AG10803 (cell line): Measurements from ENCODE around the gene CFAP161.

ENCODE experiments used
- DNase-seq: peaks from one replicate; pipeline ENCODE4 v3.0.0; 2010; ENCODE audit warnings: low read depth
- H3K4me3 ChIP-seq: 2 replicates; pipeline ENCODE4 v1.5.1; 2011; ENCODE audit warnings: mild to moderate bottlenecking, low read length, control low read depth
- TF ChIP-seq, protein P1 (sequence below): conservative IDR thresholded peaks from 2 replicates; pipeline ENCODE4 v1.5.1; 2011; ENCODE audit warnings: mild to moderate bottlenecking, low read length, control low read depth, inconsistent platforms

The CFAP161 gene

DNA sequence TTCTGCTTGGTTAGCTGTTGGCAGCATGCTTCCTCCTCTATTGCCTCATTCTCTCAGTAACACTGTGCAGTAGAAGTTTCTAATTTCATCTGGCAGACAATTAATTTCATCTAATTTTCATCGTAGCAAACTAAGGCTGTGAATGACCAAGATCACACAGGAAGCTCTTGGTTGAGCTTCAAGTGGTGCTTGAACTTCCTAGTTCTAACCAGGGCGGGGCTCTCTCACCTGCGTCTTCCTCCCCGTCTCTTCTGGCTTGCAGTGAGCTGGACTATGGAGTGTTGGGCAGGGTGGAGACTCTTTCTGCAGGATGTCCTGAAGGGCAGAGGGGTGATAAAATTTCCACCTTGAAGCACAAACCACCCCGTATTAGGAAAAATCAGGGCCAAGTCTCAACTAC, 60.7 kb downstream of the CFAP161 start:
- TF ChIP-seq, protein P1, sequence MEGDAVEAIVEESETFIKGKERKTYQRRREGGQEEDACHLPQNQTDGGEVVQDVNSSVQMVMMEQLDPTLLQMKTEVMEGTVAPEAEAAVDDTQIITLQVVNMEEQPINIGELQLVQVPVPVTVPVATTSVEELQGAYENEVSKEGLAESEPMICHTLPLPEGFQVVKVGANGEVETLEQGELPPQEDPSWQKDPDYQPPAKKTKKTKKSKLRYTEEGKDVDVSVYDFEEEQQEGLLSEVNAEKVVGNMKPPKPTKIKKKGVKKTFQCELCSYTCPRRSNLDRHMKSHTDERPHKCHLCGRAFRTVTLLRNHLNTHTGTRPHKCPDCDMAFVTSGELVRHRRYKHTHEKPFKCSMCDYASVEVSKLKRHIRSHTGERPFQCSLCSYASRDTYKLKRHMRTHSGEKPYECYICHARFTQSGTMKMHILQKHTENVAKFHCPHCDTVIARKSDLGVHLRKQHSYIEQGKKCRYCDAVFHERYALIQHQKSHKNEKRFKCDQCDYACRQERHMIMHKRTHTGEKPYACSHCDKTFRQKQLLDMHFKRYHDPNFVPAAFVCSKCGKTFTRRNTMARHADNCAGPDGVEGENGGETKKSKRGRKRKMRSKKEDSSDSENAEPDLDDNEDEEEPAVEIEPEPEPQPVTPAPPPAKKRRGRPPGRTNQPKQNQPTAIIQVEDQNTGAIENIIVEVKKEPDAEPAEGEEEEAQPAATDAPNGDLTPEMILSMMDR, result no peak
- H3K4me3 ChIP-seq, result no peak overlapping the region
- DNase-seq, result no peak

DNA sequence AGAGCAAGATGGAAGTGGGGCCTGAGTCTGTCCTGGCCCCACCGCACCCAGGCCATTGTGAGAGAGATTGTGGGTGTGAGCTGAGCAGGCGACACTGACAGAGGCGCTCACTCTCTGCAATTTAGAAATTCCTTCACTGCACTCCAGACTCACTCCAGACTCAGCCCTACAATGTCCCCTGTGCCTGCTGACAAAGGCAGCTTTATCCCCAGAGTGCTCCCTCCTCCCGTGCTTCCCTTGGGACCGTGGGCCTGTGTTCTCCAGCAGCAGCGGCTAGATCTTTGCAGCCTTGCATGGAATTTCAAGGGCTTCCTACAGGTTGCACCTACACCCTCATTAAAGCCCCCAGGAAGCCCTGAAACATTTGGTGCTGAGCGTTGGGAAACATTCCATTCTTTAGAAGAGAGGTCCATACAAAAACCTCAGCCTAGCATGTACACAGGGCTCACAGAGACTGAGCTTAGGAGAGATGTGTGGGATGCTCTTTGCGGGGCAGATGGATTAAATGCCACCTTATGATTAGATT, 61.3 kb downstream of the CFAP161 start:
- TF ChIP-seq, protein P1, result no peak
- no peak overlapping the region for H3K4me3 ChIP-seq
- no peak for DNase-seq

DNA sequence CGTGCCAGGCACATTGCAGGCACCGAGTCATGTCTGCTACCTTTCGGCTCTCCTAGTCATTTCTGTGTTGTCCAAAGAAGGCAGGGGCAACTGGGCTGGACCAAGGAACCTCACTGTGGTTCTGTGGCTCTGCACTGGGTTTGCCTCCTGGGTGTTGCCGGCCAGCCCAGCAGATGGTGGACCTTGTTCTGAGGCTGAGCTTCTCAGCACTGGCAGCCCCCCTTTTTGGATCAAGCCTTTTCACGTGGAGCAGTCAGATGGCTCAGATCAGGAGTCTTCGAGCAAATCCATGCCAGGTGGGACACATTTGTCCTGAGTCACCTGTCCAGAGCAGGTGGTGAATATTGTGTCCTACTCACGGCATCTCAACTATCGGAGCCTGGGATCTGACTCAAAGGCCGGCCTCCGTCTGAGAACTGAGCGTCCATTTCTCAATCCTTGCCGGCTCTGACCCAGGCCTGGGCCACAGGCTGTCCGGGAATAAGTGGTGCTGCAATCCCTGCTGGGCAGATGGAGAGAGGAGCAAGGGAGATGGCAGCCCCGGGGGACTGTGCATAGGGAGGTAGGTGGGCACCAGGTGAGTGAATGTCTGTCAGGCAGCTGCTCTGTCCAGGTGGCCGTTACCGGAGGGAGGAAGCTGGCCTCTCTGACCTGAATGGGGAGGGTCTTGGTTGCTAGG, 62.6 kb downstream of the CFAP161 start, which contains the start of gene IL16:
TSS of gene IL16 (plus strand) at position 304 of the 679 bp plus-strand sequence. CDS start 28,521 bp downstream, outside the sequence.
- no peak for DNase-seq
- H3K4me3 ChIP-seq, result no peak within 1 kb of the TSS
- TF ChIP-seq, protein P1, result no peak

DNA sequence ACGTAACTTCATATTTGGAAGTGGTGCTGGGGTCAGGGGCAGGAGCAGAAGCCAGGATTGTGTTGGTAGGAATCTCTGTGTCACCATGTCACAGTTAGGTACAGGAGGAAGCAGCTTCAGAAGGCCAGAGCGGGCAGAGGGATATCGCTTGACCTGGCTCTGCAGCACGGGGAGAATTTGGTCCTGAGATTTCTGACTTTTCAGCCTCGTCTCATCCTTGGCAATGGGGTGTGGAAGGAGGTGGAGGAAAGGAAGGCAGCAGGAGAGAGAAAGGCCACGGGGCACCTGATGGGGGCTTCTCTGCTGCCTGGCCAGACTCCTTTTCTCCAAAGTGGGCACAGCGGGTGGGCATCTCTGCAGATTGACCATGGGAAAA, 63.2 kb downstream of the CFAP161 start:
- no peak overlapping the region for H3K4me3 ChIP-seq
- TF ChIP-seq, protein P1, result no peak
- DNase-seq, result no peak

DNA sequence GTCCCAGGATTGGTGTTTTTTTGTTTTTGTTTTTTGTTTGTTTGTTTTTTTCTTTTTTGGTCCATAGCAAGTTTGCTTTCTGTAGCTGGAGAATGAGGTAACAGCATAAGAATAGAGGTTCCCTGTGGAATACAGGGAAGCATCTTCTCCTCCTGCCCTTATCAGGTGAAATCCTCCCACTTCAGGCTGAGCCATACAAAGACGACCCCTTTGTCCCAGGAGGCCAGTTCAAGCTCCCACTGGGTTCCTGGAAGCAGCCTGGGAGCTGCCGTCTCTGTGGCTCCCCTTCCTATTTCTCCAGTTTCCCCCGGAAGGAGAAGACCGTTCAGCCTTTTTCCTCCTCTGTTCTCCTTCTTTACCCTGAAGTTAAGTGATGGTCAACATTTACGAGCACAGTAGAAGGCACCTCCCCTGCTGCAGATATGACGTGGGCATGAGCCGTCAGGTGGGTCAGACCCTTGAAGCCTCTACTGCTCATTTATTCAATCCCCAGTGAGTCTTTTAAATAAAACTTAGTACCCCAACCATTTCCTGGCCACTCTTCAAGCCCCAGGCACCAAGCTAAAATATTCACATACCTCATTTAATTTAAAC, 63.7 kb downstream of the CFAP161 start:
- DNase-seq, result no peak
- no peak overlapping the region for H3K4me3 ChIP-seq
- TF ChIP-seq, protein P1, result no peak
